Endometrial microvascular endothelial cells (primary cell): ENCODE data around the gene C4A. TPM values are rescaled to one million over a fixed set of nuclear protein-coding genes. Genes with fewer than 3 reads are reported as not detected.

ENCODE experiments used
- in situ Hi-C: cut with HindIII; loops from 2 replicates; pipeline ENCODE4 v1.10.0; 2017; ENCODE audit warnings: low sequenced_read_pairs, low pct_unique_long_range_greater_than_20kb; ENCODE audit errors: inconsistent ontology term
- total RNA-seq: library from RNA; depleted of rRNA; stranded (reverse); fragments of >200 nt; gene quantifications from one replicate; pipeline ENCODE4 v1.2.3, GENCODE V29; 2015; ENCODE audit errors: inconsistent ontology term

Gene C4A
- total RNA-seq, 1 donor from 2014 or later = 1.0 TPM

DNA sequence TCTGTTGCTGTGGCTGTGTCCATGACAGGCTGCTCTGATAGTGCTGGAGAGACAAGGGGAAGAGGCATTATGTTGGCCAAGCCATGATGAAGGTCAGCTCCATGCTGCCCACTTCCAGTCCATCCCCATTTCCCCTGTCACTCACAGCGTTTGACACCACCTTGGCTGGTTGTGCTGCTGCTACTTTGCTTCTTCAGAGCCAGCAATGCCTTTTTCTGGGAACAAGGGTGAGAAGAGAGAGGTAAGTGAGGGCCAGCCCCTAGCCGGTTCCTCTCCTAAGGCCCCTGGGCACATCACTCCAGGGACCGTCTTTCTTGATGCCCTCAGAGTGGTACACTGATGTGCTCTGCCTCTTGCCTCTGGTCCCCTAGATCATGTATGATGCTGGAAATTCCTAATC is 25.1 kb upstream of the C4A start:
- in situ Hi-C loops = no loop called here

GRCh38 chr6:31958412-31958740 is 23.5 kb upstream of the C4A start:
- in situ Hi-C loops = no loop called here

DNA sequence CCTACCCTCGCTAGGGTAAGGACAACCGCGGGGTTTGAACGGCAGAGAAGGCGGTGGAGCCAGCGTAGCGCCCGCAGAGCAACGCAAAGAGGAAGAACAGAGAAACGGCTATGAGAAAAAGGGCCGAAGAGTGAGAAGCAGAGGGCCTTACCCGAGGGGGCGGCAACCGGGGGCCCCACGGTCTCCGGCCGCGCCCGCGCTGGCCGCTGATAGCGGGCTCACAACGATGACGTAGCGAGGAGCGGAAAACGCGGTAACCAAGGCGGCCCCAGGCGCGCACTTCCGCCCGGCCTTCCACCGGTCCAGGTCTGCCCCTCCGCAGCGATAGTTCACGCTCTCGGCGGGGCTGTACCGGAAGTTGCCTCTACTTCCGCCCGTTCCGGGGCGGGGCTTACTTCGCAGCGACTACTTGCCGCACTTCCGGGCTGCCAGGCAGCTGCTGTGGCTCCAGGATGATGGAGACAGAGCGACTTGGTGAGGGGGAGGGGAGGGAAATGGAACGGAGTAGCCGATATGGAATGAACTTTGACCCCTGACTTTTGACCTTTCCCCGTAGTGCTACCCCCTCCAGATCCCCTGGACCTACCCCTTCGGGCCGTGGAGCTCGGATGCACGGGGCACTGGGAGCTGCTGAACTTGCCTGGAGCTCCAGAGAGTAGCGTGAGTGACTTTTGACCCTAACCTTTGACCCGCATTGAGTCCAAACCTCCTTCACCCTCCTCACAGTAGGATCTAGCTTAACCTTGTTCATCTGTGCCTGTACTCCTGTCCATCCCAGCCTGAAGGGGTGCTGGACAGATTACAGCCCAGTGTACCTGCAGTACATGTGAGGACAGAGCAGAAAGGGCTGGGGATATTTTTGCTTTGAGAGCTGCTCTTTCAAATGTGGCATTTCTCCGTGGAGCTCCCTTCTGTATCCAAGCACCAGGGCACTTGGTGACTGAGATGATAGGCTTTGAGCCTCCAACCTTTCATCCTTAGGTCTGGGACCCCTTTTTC is 22.8 kb upstream of the C4A start, which contains the start of the genes NELFE and SKIC2:
Gene NELFE, minus strand, starts transcription at position 231 of the 999 bp plus-strand sequence. CDS start 525 bp downstream, outside the sequence.
Gene SKIC2, plus strand, starts transcription at position 435 of the 999 bp plus-strand sequence. Its CDS starts 18 bp downstream, at position 453.
- in situ Hi-C loops = no loop called here

- in situ Hi-C loops = no loop called here
Observed at GRCh38 chr6:31961616-31962015, 20.2 kb upstream of the C4A start.

DNA sequence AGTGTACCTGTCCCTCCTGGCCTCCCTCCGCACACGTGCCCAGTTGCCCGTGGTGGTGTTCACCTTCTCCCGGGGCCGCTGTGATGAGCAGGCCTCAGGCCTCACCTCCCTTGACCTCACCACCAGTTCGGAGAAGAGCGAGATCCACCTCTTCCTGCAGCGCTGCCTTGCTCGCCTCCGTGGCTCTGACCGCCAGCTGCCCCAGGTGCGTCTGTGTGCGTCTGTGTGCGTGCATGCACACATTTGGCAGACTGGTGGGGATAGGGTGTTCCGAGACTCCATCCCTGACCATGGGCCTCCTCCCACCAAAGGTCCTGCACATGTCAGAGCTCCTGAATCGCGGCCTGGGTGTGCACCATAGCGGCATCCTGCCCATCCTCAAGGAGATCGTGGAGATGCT is 17.9 kb upstream of the C4A start:
- in situ Hi-C loops = no loop called here

DNA sequence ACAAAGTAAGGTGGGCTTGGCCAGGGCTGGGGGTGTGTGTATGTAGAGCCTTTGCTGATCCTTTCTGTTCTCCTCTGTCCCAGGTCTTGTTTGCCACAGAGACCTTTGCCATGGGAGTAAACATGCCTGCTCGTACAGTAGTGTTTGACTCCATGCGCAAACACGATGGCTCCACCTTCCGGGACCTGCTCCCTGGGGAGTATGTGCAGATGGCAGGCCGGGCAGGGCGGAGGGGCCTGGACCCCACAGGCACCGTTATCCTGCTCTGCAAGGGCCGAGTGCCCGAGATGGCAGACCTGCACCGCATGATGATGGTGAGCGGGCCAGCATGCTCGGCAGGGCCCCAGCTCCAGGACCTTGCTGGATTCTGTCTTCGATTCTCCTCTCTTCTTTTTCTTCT is 16.2 kb upstream of the C4A start:
- in situ Hi-C loops = no loop called here

- in situ Hi-C loops = no loop called here
Observed at GRCh38 chr6:31966506-31966905, 15.4 kb upstream of the C4A start.

DNA sequence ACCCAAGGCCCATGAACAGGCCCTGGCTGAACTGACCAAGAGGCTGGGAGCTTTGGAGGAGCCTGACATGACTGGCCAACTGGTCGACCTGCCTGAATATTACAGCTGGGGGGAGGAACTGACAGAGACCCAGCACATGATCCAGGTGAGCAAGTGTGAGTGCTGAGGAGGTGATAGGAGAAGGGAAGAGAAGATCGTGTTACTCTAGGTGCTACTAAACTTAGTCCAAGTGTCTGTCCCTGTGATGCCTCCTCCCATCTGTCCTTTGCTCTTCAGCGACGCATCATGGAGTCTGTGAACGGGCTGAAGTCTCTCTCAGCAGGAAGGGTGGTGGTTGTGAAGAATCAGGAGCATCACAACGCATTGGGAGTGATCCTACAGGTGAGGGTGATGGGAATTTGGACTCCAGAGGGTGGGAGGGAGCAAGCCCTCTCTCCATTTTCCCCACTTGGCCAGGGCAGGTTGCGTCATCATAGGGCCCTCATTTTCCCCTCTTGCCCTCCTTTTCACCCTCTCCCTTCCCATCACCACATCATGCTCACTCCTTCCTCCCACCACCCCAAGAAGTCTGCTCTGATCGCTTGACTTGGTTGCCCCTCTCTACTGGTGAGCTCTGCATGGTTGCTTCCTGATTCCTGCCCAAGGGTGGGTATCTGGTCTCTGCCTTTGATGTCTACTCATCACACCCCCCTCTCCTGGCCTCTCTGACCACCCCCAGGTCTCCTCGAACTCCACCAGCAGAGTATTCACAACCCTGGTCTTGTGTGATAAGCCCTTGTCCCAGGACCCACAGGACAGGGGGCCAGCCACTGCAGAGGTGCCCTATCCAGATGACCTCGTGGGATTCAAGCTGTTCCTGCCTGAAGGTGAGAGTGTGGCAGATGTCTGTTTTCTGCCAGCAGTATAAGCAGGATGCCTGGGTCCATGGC is 14.6 kb upstream of the C4A start:
- in situ Hi-C loops = no loop called here

GRCh38 chr6:31967926-31968320 is 13.9 kb upstream of the C4A start:
- in situ Hi-C loops = no loop called here

- in situ Hi-C loops = no loop called here
Observed at GRCh38 chr6:31968326-31968725, 13.5 kb upstream of the C4A start.

DNA sequence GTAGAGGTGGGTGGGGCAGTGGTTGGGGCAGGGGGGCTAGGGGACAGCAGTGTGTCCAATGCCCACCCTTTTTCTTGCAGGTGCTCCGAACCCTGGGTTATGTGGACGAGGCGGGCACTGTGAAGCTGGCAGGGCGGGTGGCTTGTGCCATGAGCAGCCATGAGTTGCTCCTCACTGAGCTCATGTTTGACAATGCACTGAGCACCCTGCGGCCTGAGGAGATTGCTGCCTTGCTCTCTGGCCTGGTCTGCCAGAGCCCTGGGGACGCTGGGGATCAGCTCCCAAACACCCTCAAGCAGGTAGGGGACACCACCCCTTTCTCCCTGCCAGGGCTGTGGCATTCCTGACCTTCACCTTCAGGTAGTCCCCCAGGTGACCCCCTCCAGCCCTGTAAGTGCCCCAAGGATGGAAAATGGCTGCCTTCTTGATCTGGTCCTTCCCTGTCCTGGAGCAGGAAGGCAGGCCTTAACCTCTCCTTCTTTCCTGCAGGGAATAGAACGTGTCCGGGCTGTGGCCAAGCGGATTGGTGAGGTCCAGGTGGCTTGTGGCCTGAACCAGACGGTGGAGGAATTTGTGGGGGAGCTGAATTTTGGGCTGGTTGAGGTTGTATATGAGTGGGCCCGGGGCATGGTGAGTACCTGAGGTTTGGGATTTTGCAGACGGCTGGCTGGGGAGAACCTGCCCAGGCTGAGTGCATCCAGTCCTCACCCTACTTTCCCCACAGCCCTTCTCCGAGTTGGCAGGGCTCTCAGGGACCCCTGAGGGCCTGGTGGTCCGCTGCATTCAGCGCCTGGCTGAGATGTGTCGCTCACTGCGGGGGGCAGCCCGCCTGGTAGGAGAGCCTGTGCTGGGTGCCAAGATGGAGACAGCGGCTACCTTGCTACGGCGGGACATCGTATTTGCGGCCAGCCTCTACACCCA is 12.8 kb upstream of the C4A start:
- in situ Hi-C loops = no loop called here

DNA sequence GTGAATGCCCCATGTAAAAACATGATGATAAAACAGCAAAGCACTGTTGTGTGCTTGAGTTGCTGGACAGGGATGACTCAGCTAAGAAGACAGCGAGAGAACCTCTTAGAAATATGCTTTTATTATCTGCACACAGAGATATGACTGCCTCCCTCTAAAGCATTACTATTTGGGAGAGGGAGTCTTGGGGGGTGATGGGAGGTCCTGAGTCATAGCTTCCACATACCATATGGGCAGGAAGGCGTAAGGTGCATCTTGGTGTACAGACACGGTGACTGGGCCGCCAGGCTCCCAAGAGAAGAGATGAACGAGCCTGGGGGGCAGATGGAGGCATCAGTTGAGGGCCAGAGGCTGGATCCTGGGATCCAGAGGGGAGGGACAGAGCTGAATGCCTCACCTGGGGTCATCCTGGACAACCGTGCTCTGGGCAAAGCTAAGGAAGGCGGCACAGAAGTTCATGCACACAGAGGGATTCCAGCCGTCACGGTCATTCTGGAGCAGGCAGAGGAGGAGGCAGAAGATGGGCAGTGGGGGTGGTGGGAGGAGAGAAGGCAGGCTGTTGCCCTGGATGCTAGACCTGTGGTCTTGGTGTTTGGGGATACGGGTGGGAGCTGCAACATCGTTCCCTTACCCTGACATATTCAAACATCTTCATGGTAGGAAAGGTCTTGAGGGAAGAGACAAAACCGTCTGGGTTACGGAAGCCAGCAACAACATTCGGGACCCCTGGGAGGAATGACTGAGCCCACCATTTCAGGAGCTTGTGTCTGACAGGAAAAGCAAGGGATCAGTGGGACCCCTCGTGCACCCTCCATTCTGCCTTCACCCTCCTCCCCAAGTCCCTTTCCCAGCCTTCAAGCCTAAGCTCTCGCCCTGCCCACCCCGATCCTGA is 11.9 kb upstream of the C4A start:
- in situ Hi-C loops = no loop called here

GRCh38 chr6:31970604-31971271 is 11.1 kb upstream of the C4A start:
- in situ Hi-C loops = no loop called here

DNA sequence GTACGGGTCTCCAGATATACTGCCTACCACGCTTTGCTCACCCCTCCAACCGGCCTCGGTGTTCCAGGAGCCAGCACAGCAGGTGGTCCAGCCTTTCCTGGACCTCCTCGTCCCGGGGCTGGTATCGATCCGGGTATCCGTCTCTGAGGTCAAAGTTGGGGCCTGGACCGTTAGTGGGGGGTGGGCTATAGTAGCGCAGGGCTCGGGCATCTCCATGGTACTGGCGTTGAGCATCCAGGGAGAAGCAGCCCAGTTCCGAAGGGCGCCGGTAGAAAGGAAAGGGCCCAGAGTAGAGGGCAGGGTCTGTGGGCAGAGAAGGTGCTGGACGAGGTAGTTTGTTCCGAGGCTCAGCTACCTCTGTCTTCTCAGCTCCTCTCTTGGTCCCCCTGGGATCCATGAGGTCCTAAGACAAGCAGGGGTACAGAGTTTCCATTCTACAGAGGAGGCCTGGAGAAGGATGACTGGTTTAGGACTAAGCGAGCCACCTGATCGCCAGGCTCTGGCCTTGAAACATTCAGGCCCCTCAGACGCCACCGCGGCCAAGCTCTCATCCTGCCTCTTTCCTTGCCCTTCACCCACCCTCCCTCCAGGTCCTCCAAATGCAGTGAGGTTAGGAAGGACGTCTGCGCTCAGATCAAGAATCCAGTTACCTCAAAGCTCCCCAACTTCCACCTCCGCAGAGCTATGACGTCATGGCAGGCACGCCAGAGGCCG is 10.4 kb upstream of the C4A start:
- in situ Hi-C loops = no loop called here

- in situ Hi-C loops = no loop called here
Observed at GRCh38 chr6:31971993-31972708, 9.7 kb upstream of the C4A start, which contains the start of gene DXO. TSS of gene DXO (minus strand) at chr6:31972138. CDS start at chr6:31971675, 463 bp downstream.
